WTC11 (cell line): ENCODE data around the gene PHPT1. TPM values are rescaled to one million over a fixed set of nuclear protein-coding genes. Genes with fewer than 3 reads are reported as not detected.
A peak's percentile ranks its signal among the peaks of the same experiment; 100 is the strongest.

Experiments
- ATAC-seq: fragments of 200-7000 bp; cut with Tn5 transposase; 2 replicates; pipeline ENCODE4 v1.10.0; 2021; ENCODE audit warnings: mild to moderate bottlenecking, moderate library complexity
- CTCF ChIA-PET: fragments of 300-600 bp; sonication (Branson Sonifier 250); formaldehyde crosslinking; loops from one replicate; lab custom pipeline; 2021; ENCODE audit warnings: antibody characterized with exemption; lab: Charles Lee
- POLR2A ChIA-PET: fragments of 350-600 bp; sonication (Branson Sonifier 250); formaldehyde crosslinking; loops from one replicate; lab custom pipeline; 2021; ENCODE audit warnings: antibody characterized with exemption; lab: Charles Lee
- DNase-seq: peaks from one replicate; pipeline ENCODE4 v3.0.0; 2021; ENCODE audit warnings: low spot score
- H3K27ac Mint-ChIP-seq: 2 replicates; pipeline ENCODE4 v1.8.0; 2021; ENCODE audit warnings: mixed read lengths
- H3K27me3 Mint-ChIP-seq: 2 replicates; pipeline ENCODE4 v1.8.0; 2021; ENCODE audit warnings: low read depth, mild to moderate bottlenecking, moderate library complexity, mixed read lengths
- H3K36me3 Mint-ChIP-seq: 2 replicates; pipeline ENCODE4 v1.8.0; 2021; ENCODE audit warnings: mixed read lengths
- H3K4me1 Mint-ChIP-seq: 2 replicates; pipeline ENCODE4 v1.8.0; 2022; ENCODE audit warnings: mixed read lengths
- H3K4me3 Mint-ChIP-seq: 2 replicates; pipeline ENCODE4 v1.8.0; 2021; ENCODE audit warnings: mild to moderate bottlenecking, moderate library complexity, mixed read lengths
- H3K9me3 Mint-ChIP-seq: 2 replicates; pipeline ENCODE4 v1.8.0; 2021; ENCODE audit warnings: mixed read lengths
- ETV6 ChIP-seq: sonication (generic); formaldehyde crosslinking; IDR thresholded peaks from 2 replicates; pipeline ENCODE4 v1.8.1; 2022; ENCODE audit warnings: mild to moderate bottlenecking, missing genetic modification reagents
- HMGA2 ChIP-seq: fragments of 250-450 bp; sonication (Bioruptor Pico); IDR thresholded peaks from 2 replicates; pipeline ENCODE4 v1.4.0; 2021; ENCODE audit warnings: mild to moderate bottlenecking, moderate library complexity
- NFATC4 ChIP-seq: fragments of 250-450 bp; sonication (Bioruptor Pico); IDR thresholded peaks from 2 replicates; pipeline ENCODE4 v1.9.0; 2021; ENCODE audit warnings: mild to moderate bottlenecking
- NFYB ChIP-seq: sonication (generic); formaldehyde crosslinking; conservative IDR thresholded peaks from 2 replicates; pipeline ENCODE4 v1.8.0; 2022; ENCODE audit warnings: low read depth, missing genetic modification reagents
- NR3C1 ChIP-seq: sonication (generic); formaldehyde crosslinking; conservative IDR thresholded peaks from 2 replicates; pipeline ENCODE4 v1.8.1; 2023; ENCODE audit warnings: low read depth, mild to moderate bottlenecking, missing genetic modification reagents
- SP1 ChIP-seq: sonication (generic); formaldehyde crosslinking; conservative IDR thresholded peaks from 2 replicates; pipeline ENCODE4 v1.8.1; 2022; ENCODE audit warnings: missing genetic modification reagents
- TP53 ChIP-seq: sonication (generic); formaldehyde crosslinking; IDR thresholded peaks from 2 replicates; pipeline ENCODE4 v1.8.1; 2023; ENCODE audit warnings: mild to moderate bottlenecking, missing genetic modification reagents
- ZNF219 ChIP-seq: sonication (generic); formaldehyde crosslinking; IDR thresholded peaks from 2 replicates; pipeline ENCODE4 v1.8.0; 2023; ENCODE audit warnings: missing genetic modification reagents, mild to moderate bottlenecking, borderline replicate concordance
- total RNA-seq: library from RNA; stranded (reverse); gene quantifications from 3 replicates; pipeline ENCODE4 v1.2.3, GENCODE V29; 2021
- TF ChIP-seq, protein P1 (sequence below): fragments of 200-600 bp; IDR thresholded peaks from 2 replicates; pipeline ENCODE4 v1.8.0; 2022; ENCODE audit warnings: antibody characterized with exemption
- TF ChIP-seq, protein P2 (sequence below): sonication (generic); formaldehyde crosslinking; IDR thresholded peaks from 2 replicates; pipeline ENCODE4 v1.8.0; 2022; ENCODE audit warnings: mild to moderate bottlenecking, missing genetic modification reagents
- TF ChIP-seq, protein P3 (sequence below): fragments of 250-450 bp; sonication (Bioruptor Pico); IDR thresholded peaks from 2 replicates; pipeline ENCODE4 v1.9.0; 2021; ENCODE audit warnings: mild to moderate bottlenecking
- TF ChIP-seq, protein P4 (sequence below): fragments of 250-450 bp; sonication (Bioruptor Pico); IDR thresholded peaks from 2 replicates; pipeline ENCODE4 v2.1.2; 2022; ENCODE audit warnings: mild to moderate bottlenecking, moderate library complexity
- TF ChIP-seq, protein P5 (sequence below): sonication (generic); formaldehyde crosslinking; IDR thresholded peaks from 2 replicates; pipeline ENCODE4 v1.8.1; 2022; ENCODE audit warnings: missing genetic modification reagents, borderline replicate concordance

The PHPT1 gene
- total RNA-seq, 1 experiment from 2014 or later, result 138 TPM

DNA sequence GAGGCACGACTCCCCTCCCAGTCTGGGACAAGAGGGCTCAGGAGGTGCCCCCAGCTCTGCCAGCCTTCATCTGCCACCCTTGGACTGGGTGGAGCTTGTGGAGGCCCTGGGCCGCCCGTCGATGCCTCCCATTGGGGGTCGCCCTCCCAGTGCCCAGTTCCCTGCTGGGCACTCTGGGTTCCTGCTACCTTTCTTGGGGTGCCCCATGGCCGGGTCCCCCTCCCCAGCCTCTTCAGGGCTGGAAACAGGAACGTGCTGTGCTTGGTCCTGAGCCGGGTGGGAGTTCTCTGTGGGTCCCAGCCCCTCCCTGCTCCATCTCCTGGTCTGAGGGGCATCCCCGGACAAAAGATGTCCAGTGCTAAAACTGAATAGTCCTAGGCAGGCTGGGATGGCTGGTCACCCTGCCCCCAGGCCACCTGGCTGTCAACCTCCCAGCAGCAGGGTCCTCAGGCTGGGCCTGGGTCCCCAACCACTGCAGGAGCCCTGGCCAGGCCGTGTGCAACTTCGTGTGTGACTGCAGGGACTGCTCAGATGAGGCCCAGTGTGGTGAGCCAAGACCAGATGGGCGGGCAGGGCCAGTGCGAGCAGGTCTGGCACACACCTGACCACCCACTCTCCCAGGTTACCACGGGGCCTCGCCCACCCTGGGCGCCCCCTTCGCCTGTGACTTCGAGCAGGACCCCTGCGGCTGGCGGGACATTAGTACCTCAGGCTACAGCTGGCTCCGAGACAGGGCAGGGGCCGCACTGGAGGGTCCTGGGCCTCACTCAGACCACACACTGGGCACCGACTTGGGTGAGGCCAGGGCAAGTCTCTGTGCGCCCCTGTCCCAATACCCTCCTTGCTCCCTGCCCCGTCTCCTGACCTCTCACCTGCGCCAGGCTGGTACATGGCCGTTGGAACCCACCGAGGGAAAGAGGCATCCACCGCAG lies 3.7 kb downstream of the PHPT1 start:
- peaks cover 2% of the 10 kb centered on the region; the same call in 1 of the 2 replicates for H3K36me3 Mint-ChIP-seq
- H3K27me3 Mint-ChIP-seq, result no peaks in the 10 kb centered on the region
- ATAC-seq (no peak), DNase-seq (no peak)
- H3K9me3 Mint-ChIP-seq, result no peaks in the 10 kb centered on the region
- TF ChIP-seq, protein P1, sequence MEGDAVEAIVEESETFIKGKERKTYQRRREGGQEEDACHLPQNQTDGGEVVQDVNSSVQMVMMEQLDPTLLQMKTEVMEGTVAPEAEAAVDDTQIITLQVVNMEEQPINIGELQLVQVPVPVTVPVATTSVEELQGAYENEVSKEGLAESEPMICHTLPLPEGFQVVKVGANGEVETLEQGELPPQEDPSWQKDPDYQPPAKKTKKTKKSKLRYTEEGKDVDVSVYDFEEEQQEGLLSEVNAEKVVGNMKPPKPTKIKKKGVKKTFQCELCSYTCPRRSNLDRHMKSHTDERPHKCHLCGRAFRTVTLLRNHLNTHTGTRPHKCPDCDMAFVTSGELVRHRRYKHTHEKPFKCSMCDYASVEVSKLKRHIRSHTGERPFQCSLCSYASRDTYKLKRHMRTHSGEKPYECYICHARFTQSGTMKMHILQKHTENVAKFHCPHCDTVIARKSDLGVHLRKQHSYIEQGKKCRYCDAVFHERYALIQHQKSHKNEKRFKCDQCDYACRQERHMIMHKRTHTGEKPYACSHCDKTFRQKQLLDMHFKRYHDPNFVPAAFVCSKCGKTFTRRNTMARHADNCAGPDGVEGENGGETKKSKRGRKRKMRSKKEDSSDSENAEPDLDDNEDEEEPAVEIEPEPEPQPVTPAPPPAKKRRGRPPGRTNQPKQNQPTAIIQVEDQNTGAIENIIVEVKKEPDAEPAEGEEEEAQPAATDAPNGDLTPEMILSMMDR, result no peak
- TF ChIP-seq, protein P2, sequence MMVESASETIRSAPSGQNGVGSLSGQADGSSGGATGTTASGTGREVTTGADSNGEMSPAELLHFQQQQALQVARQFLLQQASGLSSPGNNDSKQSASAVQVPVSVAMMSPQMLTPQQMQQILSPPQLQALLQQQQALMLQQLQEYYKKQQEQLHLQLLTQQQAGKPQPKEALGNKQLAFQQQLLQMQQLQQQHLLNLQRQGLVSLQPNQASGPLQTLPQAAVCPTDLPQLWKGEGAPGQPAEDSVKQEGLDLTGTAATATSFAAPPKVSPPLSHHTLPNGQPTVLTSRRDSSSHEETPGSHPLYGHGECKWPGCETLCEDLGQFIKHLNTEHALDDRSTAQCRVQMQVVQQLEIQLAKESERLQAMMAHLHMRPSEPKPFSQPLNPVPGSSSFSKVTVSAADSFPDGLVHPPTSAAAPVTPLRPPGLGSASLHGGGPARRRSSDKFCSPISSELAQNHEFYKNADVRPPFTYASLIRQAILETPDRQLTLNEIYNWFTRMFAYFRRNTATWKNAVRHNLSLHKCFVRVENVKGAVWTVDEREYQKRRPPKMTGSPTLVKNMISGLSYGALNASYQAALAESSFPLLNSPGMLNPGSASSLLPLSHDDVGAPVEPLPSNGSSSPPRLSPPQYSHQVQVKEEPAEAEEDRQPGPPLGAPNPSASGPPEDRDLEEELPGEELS (CRISPR knock-in tag), result no peak
- TF ChIP-seq NFATC4 (CRISPR knock-in tag) (no peak), NFYB (CRISPR knock-in tag) (no peak), SP1 (CRISPR knock-in tag) (no peak), TP53 (CRISPR knock-in tag) (no peak)
- H3K27ac Mint-ChIP-seq, result no peak overlapping the region
- H3K4me3 Mint-ChIP-seq, result no peak overlapping the region
- H3K4me1 Mint-ChIP-seq, result peaks cover 4% of the 10 kb centered on the region
- ChIA-PET CTCF (no interaction called here), POLR2A (no interaction called here)

DNA sequence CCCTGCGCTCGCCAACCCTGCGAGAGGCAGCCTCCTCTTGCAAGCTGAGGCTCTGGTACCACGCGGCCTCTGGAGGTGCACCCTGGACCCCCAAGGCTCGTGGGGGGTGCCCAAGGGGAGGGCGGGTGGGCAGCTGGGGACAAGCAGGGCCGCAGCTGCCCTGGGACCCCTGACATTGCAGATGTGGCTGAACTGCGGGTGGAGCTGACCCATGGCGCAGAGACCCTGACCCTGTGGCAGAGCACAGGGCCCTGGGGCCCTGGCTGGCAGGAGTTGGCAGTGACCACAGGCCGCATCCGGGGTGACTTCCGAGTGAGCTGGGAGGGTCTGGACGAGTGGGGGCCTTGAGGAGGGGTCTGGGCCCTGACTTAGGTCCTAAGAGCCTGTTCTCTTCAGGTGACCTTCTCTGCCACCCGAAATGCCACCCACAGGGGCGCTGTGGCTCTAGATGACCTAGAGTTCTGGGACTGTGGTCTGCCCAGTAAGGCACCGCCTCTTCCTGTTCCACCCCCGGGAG lies 4.4 kb downstream of the PHPT1 start:
- TF ChIP-seq HMGA2 (CRISPR knock-in tag) (no peak), ETV6 (CRISPR knock-in tag) (no peak), NR3C1 (CRISPR knock-in tag) (no peak), ZNF219 (CRISPR knock-in tag) (no peak)
- TF ChIP-seq, protein P3, sequence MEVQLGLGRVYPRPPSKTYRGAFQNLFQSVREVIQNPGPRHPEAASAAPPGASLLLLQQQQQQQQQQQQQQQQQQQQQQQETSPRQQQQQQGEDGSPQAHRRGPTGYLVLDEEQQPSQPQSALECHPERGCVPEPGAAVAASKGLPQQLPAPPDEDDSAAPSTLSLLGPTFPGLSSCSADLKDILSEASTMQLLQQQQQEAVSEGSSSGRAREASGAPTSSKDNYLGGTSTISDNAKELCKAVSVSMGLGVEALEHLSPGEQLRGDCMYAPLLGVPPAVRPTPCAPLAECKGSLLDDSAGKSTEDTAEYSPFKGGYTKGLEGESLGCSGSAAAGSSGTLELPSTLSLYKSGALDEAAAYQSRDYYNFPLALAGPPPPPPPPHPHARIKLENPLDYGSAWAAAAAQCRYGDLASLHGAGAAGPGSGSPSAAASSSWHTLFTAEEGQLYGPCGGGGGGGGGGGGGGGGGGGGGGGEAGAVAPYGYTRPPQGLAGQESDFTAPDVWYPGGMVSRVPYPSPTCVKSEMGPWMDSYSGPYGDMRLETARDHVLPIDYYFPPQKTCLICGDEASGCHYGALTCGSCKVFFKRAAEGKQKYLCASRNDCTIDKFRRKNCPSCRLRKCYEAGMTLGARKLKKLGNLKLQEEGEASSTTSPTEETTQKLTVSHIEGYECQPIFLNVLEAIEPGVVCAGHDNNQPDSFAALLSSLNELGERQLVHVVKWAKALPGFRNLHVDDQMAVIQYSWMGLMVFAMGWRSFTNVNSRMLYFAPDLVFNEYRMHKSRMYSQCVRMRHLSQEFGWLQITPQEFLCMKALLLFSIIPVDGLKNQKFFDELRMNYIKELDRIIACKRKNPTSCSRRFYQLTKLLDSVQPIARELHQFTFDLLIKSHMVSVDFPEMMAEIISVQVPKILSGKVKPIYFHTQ (CRISPR knock-in tag), result no peak
- TF ChIP-seq, protein P4, sequence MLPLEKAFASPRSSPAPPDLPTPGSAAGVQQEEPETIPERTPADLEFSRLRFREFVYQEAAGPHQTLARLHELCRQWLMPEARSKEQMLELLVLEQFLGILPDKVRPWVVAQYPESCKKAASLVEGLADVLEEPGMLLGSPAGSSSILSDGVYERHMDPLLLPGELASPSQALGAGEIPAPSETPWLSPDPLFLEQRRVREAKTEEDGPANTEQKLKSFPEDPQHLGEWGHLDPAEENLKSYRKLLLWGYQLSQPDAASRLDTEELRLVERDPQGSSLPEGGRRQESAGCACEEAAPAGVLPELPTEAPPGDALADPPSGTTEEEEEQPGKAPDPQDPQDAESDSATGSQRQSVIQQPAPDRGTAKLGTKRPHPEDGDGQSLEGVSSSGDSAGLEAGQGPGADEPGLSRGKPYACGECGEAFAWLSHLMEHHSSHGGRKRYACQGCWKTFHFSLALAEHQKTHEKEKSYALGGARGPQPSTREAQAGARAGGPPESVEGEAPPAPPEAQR (CRISPR knock-in tag), result no peak
- TF ChIP-seq, protein P5, sequence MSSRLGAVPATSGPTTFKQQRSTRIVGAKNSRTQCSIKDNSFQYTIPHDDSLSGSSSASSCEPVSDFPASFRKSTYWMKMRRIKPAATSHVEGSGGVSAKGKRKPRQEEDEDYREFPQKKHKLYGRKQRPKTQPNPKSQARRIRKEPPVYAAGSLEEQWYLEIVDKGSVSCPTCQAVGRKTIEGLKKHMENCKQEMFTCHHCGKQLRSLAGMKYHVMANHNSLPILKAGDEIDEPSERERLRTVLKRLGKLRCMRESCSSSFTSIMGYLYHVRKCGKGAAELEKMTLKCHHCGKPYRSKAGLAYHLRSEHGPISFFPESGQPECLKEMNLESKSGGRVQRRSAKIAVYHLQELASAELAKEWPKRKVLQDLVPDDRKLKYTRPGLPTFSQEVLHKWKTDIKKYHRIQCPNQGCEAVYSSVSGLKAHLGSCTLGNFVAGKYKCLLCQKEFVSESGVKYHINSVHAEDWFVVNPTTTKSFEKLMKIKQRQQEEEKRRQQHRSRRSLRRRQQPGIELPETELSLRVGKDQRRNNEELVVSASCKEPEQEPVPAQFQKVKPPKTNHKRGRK (CRISPR knock-in tag), result no peak
- CTCF ChIA-PET, result no interaction called here
- ATAC-seq, result no peak
- H3K27me3 Mint-ChIP-seq, result no peaks in the 10 kb centered on the region
- POLR2A ChIA-PET, result no interaction called here
- H3K36me3 Mint-ChIP-seq, result peaks cover 2% of the 10 kb centered on the region; the same call in 1 of the 2 replicates
- no peak overlapping the region for H3K27ac Mint-ChIP-seq
- H3K4me1 Mint-ChIP-seq, result peaks cover 4% of the 10 kb centered on the region
- no peaks in the 10 kb centered on the region for H3K9me3 Mint-ChIP-seq
- DNase-seq, result peak; percentile 14
- no peak overlapping the region for H3K4me3 Mint-ChIP-seq
